ENCODE data around the gene ORC1.

The ORC1 gene

DNA sequence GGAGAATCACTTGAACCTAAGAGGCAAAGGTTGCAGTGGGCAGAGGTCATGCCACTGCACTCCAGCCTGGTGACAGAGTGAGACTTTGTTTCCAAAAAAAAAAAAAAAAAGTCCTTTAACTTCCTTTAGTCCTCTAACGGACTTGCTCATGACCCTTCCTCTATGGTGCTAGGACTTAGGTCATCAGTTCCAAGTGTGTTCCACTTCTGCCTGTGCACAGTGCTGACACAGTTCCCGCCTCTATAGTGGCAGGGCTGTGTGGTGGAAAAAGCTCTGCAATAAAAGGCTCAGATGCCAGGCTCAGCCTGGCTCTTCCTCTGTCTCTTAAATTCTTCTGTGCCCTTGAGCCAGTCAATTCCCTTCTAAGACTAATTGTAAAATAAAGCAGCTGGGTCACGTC is 60.2 kb downstream of the ORC1 start:
- DNase-seq (ENCODE audit: low read depth in 2 of 2) = no peak

- no peak for DNase-seq (ENCODE audit: low read depth in 2 of 2)
Measured at GRCh38 chr1:52341655-52342260, 62.5 kb downstream of the ORC1 start.

GRCh38 chr1:52337439-52337838 is 66.8 kb downstream of the ORC1 start:
- no peak for DNase-seq (ENCODE audit: low read depth in 2 of 2)

DNA sequence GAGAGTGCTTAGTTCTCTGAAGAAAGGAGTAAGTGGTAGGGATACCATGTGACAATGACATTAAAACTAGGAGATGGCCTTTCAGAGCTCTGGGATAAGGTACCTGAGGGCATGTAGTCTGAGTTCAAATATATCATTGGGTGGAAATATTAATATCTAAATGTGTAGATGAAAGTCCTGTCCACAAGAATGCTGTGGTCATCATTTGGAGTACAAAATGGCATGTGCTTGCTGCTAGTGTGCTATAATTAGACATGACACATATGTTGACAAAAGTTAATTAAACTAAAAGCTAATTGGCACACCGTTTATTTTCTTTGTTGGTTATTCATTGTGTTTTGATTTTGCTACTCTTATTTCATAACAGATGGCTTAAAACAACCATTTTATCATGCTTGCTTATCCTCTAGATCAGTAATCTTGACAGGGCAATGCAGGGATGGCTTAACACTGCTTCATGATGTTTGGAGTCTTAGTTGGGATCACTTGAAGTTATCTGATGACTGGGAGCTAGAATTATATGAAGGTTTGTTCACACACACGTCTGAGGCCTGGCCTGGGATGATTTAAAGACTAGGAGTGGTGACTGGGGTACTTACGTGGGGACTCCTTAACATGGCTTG is 69.2 kb downstream of the ORC1 start:
- DNase-seq (ENCODE audit: low read depth in 2 of 2) = no peak

- no peak for DNase-seq (ENCODE audit: low read depth in 2 of 2)
Measured at GRCh38 chr1:52332411-52332810, 71.8 kb downstream of the ORC1 start.

DNA sequence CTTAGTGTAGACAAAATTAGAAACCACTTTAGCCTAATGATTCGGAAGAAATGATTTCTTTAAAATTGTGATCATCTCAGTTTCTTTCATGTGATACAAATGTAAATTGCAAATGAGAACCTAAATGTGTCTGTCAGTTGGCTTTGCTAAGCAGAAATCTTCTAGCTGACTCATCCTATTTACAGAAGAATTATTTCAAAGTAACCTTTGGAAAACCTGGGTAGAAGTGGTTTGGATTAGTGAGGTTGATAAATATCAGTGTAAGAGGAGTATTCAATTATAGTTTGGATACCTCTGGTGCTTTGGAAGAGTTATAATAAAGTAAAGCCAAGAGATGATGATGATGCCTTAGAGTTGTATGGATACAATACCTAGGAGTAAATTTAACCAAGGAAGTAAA is 75.6 kb downstream of the ORC1 start:
- DNase-seq (ENCODE audit: low read depth in 2 of 2) = no peak

GRCh38 chr1:52325786-52326185 is 78.4 kb downstream of the ORC1 start:
- no peak for DNase-seq (ENCODE audit: low read depth in 2 of 2)

GRCh38 chr1:52323731-52324130 is 80.5 kb downstream of the ORC1 start:
- no peak for DNase-seq (ENCODE audit: low read depth in 2 of 2)
